ENCODE measurements around the gene CLCN4. TPM values are rescaled to one million over a fixed set of nuclear protein-coding genes. Genes with fewer than 3 reads are reported as not detected.

The CLCN4 gene
- total and polyA plus RNA-seq, 2 of the 8 experiments (the other 6 are each of a cell fraction or from before 2014, with no cell fraction given), result 3.3 to 11.2 TPM

GRCh38 chrX:10167573-10167972 is 10.8 kb downstream of the CLCN4 start:
- WGBS, 2 experiments (ENCODE audit: extremely low coverage in 1 of 2, insufficient coverage in 1 of 2, insufficient read length in 1 of 2, insufficient replicate concordance in 2 of 2, low coverage in 1 of 2, low lambda C conversion rate in 2 of 2, missing lambda C conversion rate in 1 of 2), result 89% methylated on average over 5 of the region's 6 CpGs; no CpG with 5 or more reads in 1 of the 2 experiments
- ChIA-PET CTCF (ENCODE audit: partially characterized antibody) (interaction anchor here (1.0 kb wide), 1 partner anchor 252 kb away, joined by 3 read pairs; no protein-coding TSS in a partner anchor), POLR2A (ENCODE audit: partially characterized antibody) (interaction anchor here (1.4 kb wide), 1 partner anchor 9 kb away, joined by 3 read pairs; no protein-coding TSS in a partner anchor)
- Histone ChIP-seq H2AK5ac (ENCODE audit: low read depth, low read length) (no peak overlapping the region), H3K4me2 (ENCODE audit: insufficient read depth in 1 of 2, low read depth in 2 of 2, low read length in 2 of 2) (no peak overlapping the region), H4K91ac (replicated peaks; ENCODE audit: insufficient read length, low read length) (no peak overlapping the region), H2BK12ac (ENCODE audit: low read depth, low read length) (no peak overlapping the region), H3K27ac (ENCODE audit: low read depth, low read length) (no peak overlapping the region), H3K18ac (ENCODE audit: extremely low read depth, low read length) (no peak overlapping the region), H3K79me2 (ENCODE audit: control insufficient read depth in 1 of 2, insufficient read depth in 2 of 2, low read length in 2 of 2) (no peaks in the 10 kb centered on the region), H2BK120ac (replicated peaks; ENCODE audit: low read depth, low read length) (no peak overlapping the region), H3K9ac (replicated peaks in 1 of 4; ENCODE audit: extremely low read depth in 1 of 4, low read depth in 3 of 4, low read length in 3 of 4) (no peak overlapping the region), H2BK20ac (ENCODE audit: low read length) (no peak overlapping the region), H4K8ac (ENCODE audit: extremely low read depth, insufficient read depth, low read length) (no peak overlapping the region), H3K79me1 (ENCODE audit: low read depth, low read length) (no peaks in the 10 kb centered on the region; the same call in 1 of the 2 replicates), H3K23ac (ENCODE audit: insufficient read length) (no peak overlapping the region), H2BK5ac (ENCODE audit: low read depth, low read length) (no peak overlapping the region), H2BK15ac (ENCODE audit: low read length) (no peak overlapping the region), H4K20me1 (replicated peaks in 1 of 2; ENCODE audit: control insufficient read depth in 1 of 2, insufficient read depth in 2 of 2, low read length in 2 of 2) (no peaks in the 10 kb centered on the region), H3K14ac (ENCODE audit: insufficient read length) (no peak overlapping the region), H3K23me2 (ENCODE audit: low read depth, low read length) (no peaks in the 10 kb centered on the region), H3K36me3 (ENCODE audit: control insufficient read depth in 2 of 4, insufficient read depth in 4 of 4, low read length in 3 of 4) (no peaks in the 10 kb centered on the region), H3K4me1 (replicated peaks in 1 of 4; ENCODE audit: control insufficient read depth in 3 of 4, insufficient read depth in 4 of 4, low read length in 3 of 4) (peaks cover 0 to 3% (median 1%) of the 10 kb centered on the region in 4 experiments; a peak in 3 of 7 replicates), H3K56ac (replicated peaks; ENCODE audit: insufficient read length, low read depth, low read length) (no peak overlapping the region), H3K4me3 (ENCODE audit: extremely low read depth in 1 of 4, insufficient read depth in 2 of 4, low read depth in 3 of 4, low read length in 4 of 4) (no peak overlapping the region), H2AFZ (ENCODE audit: low read length) (no peak overlapping the region), H4K5ac (ENCODE audit: insufficient read length, low read depth, low read length) (no peak overlapping the region), H3K27me3 (replicated peaks in 1 of 4; ENCODE audit: control insufficient read depth in 3 of 4, extremely low read depth in 1 of 4, insufficient read depth in 3 of 4, low read length in 3 of 4) (no peaks in the 10 kb centered on the region), H3K4ac (replicated peaks; ENCODE audit: insufficient read length, low read depth, low read length) (no peak overlapping the region), H3K9me3 (ENCODE audit: insufficient read depth in 2 of 2, low read depth in 1 of 2, low read length in 1 of 2) (no peaks in the 10 kb centered on the region)
- FAIRE-seq (no peak), DNase-seq (ENCODE audit: low read depth in 1 of 2, low spot score in 2 of 2) (no peak)
- TF ChIP-seq SIN3A (conservative IDR thresholded peaks at IDR 0.05 in 1 of 2, IDR thresholded peaks at IDR 0.05 in 1 of 2; ENCODE audit: low read depth in 1 of 2, low read length in 2 of 2), result no peak
